HepG2 (cell line): Measurements from ENCODE around the gene KCTD18. TPM values are rescaled to one million over a fixed set of nuclear protein-coding genes. Genes with fewer than 3 reads are reported as not detected.
A peak's percentile ranks its signal among the peaks of the same experiment; 100 is the strongest.

Source experiments
- ARID2 ChIP-seq: sonication (generic); formaldehyde crosslinking; IDR thresholded peaks from 2 replicates; pipeline ENCODE4 v1.8.1; 2022; ENCODE audit warnings: mild to moderate bottlenecking, missing genetic modification reagents, borderline replicate concordance
- E2F1 ChIP-seq: sonication (generic); formaldehyde crosslinking; IDR thresholded peaks from 2 replicates; pipeline ENCODE4 v1.5.0; 2020; ENCODE audit warnings: missing genetic modification reagents
- EHMT2 ChIP-seq: fragments of 200-600 bp; sonication (generic); IDR thresholded peaks from 2 replicates; pipeline ENCODE4 v1.7.0; 2017; ENCODE audit warnings: antibody characterized with exemption, low read depth, low read length, borderline replicate concordance
- FUBP1 ChIP-seq: sonication (generic); formaldehyde crosslinking; IDR thresholded peaks from 2 replicates; pipeline ENCODE4 v1.5.1; 2020; ENCODE audit warnings: missing genetic modification reagents, mild to moderate bottlenecking, borderline replicate concordance
- RBM39 ChIP-seq: fragments of 200-400 bp; formaldehyde crosslinking; IDR thresholded peaks from one replicate; pipeline ENCODE4 v1.6.1; 2018; ENCODE audit warnings: antibody characterized with exemption, mild to moderate bottlenecking, low read depth, low read length; ENCODE audit not compliant: poor library complexity, severe bottlenecking
- TBX3 ChIP-seq: fragments of 450-650 bp; IDR thresholded peaks from 2 replicates; pipeline ENCODE4 v1.6.1; 2017; ENCODE audit warnings: antibody characterized with exemption, mild to moderate bottlenecking, inconsistent platforms, borderline replicate concordance
- ZBTB7A ChIP-seq: sonication (generic); formaldehyde crosslinking; IDR thresholded peaks from 2 replicates; pipeline ENCODE4 v1.8.0; 2022; ENCODE audit warnings: mild to moderate bottlenecking, missing genetic modification reagents
- ZC3H13 ChIP-seq: sonication (generic); formaldehyde crosslinking; IDR thresholded peaks from 2 replicates; pipeline ENCODE4 v1.8.1; 2023; ENCODE audit warnings: mild to moderate bottlenecking, missing genetic modification reagents, moderate library complexity
- ZNF543 ChIP-seq: sonication (generic); formaldehyde crosslinking; IDR thresholded peaks from 2 replicates; pipeline ENCODE4 v1.4.0; 2020; ENCODE audit warnings: mild to moderate bottlenecking, missing genetic modification reagents
- ZNF549 ChIP-seq: sonication (generic); formaldehyde crosslinking; IDR thresholded peaks from 2 replicates; pipeline ENCODE4 v1.5.0; 2020; ENCODE audit warnings: missing genetic modification reagents
- ZNF567 ChIP-seq: sonication (generic); formaldehyde crosslinking; IDR thresholded peaks from 2 replicates; pipeline ENCODE4 v1.8.1; 2023; ENCODE audit warnings: mild to moderate bottlenecking, missing genetic modification reagents, borderline replicate concordance
- polyA plus RNA-seq, 8 experiments: library from polyadenylated mRNA; depleted of rRNA in 3 of 8; stranded (reverse) in 7 of 8; unstranded in 1 of 8; fragments of >200 nt; fragmentation: Illumina TruSeq in 4 of 8; extraction: Trizol in 4 of 8; gene quantifications; 2 replicates each; pipeline versions ENCODE4 v1.2.1 to v1.2.3, GENCODE V29; 2011 to 2016; ENCODE audit warnings: low read depth in 4 of 8, missing spikeins in 1 of 8, mixed read lengths in 1 of 8; ENCODE audit not compliant: insufficient read depth in 1 of 8
- total RNA-seq, 5 experiments: library from RNA; depleted of rRNA; stranded (reverse); fragments of >200 nt; fragmentation: Illumina TruSeq; extraction: Trizol; gene quantifications; 2 replicates each; pipeline ENCODE4 v1.2.3, GENCODE V29; 2016; ENCODE audit warnings: low read depth in 1 of 5
- TF ChIP-seq, protein P1 (sequence below): sonication (generic); formaldehyde crosslinking; IDR thresholded peaks from 2 replicates; pipeline ENCODE4 v1.4.0; 2020; ENCODE audit warnings: missing genetic modification reagents
- TF ChIP-seq, protein P2 (sequence below): IDR thresholded peaks from 2 replicates; pipeline ENCODE4 v1.4.0; 2020; ENCODE audit warnings: mild to moderate bottlenecking, missing genetic modification reagents
- TF ChIP-seq, protein P3 (sequence below): sonication (generic); formaldehyde crosslinking; IDR thresholded peaks from 2 replicates; pipeline ENCODE4 v1.4.0; 2020; ENCODE audit warnings: missing genetic modification reagents, borderline replicate concordance

The KCTD18 gene
- total and polyA plus RNA-seq, 2 of the 13 experiments (the other 11 are each of a cell fraction or from before 2014, with no cell fraction given): 2.2 to 7.1 TPM

DNA sequence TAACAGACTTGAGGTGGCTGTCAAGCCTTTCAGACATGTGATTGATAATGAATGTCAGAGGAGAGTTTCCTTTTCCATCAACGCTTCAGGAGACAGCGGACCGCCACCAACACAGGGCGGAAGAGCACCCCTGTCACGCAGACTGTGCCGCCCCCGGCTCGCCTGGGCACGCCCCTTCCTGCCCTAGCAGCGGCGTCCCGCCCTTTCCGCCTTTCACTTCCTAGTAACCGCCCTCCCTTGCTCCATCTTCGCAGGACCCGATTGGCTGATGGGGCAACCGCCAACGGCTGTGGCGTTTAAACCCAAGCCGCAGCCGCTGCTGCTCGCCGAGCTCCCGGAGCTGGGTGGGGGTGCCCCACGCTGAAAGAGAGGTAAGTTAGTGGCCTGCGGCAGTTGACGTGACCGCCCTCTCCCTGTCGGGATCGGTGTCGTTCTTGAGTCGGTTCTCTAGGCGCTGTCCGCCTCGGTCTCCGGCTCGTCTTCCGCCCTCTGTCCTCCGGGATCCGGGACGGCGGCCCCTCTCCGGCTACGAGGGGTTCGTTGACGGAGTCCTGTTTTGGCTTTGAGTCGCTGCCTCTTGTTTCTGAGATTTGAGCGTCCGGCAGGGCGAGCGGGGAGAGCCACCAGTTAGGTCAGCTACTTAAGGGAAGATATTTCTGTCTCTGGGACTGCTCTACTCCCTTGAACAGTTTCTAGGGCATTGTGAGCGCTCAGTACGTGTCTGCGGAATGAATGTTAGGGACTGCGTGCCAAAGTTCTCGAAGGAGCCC lies 16.2 kb upstream of the KCTD18 start, which contains the start of gene SGO2 (continued):
- TF ChIP-seq EHMT2: peak; percentile 48; the same call in 1 of the 2 replicates
- no peak for TF ChIP-seq ZNF549 (CRISPR knock-in tag)
- peak; percentile 96 for TF ChIP-seq ZNF543 (CRISPR knock-in tag)
- no peak for TF ChIP-seq ZBTB7A (CRISPR knock-in tag)
- TF ChIP-seq E2F1: peak; percentile 94
- TF ChIP-seq ZNF567 (CRISPR knock-in tag): 0 out of 2 replicates have a peak, but pooled peaks have one; percentile 64
- TF ChIP-seq ARID2 (CRISPR knock-in tag): peak; percentile 96
- peak; percentile 65 for TF ChIP-seq RBM39
- TF ChIP-seq, protein P1, sequence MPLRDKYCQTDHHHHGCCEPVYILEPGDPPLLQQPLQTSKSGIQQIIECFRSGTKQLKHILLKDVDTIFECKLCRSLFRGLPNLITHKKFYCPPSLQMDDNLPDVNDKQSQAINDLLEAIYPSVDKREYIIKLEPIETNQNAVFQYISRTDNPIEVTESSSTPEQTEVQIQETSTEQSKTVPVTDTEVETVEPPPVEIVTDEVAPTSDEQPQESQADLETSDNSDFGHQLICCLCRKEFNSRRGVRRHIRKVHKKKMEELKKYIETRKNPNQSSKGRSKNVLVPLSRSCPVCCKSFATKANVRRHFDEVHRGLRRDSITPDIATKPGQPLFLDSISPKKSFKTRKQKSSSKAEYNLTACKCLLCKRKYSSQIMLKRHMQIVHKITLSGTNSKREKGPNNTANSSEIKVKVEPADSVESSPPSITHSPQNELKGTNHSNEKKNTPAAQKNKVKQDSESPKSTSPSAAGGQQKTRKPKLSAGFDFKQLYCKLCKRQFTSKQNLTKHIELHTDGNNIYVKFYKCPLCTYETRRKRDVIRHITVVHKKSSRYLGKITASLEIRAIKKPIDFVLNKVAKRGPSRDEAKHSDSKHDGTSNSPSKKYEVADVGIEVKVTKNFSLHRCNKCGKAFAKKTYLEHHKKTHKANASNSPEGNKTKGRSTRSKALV (CRISPR knock-in tag): no peak
- TF ChIP-seq, protein P2, sequence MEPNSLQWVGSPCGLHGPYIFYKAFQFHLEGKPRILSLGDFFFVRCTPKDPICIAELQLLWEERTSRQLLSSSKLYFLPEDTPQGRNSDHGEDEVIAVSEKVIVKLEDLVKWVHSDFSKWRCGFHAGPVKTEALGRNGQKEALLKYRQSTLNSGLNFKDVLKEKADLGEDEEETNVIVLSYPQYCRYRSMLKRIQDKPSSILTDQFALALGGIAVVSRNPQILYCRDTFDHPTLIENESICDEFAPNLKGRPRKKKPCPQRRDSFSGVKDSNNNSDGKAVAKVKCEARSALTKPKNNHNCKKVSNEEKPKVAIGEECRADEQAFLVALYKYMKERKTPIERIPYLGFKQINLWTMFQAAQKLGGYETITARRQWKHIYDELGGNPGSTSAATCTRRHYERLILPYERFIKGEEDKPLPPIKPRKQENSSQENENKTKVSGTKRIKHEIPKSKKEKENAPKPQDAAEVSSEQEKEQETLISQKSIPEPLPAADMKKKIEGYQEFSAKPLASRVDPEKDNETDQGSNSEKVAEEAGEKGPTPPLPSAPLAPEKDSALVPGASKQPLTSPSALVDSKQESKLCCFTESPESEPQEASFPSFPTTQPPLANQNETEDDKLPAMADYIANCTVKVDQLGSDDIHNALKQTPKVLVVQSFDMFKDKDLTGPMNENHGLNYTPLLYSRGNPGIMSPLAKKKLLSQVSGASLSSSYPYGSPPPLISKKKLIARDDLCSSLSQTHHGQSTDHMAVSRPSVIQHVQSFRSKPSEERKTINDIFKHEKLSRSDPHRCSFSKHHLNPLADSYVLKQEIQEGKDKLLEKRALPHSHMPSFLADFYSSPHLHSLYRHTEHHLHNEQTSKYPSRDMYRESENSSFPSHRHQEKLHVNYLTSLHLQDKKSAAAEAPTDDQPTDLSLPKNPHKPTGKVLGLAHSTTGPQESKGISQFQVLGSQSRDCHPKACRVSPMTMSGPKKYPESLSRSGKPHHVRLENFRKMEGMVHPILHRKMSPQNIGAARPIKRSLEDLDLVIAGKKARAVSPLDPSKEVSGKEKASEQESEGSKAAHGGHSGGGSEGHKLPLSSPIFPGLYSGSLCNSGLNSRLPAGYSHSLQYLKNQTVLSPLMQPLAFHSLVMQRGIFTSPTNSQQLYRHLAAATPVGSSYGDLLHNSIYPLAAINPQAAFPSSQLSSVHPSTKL: peak; percentile 71
- no peak for TF ChIP-seq FUBP1 (CRISPR knock-in tag)
- peak; percentile 70; the same call in 1 of the 2 replicates for TF ChIP-seq ZC3H13
- no peak for TF ChIP-seq TBX3
- TF ChIP-seq, protein P3, sequence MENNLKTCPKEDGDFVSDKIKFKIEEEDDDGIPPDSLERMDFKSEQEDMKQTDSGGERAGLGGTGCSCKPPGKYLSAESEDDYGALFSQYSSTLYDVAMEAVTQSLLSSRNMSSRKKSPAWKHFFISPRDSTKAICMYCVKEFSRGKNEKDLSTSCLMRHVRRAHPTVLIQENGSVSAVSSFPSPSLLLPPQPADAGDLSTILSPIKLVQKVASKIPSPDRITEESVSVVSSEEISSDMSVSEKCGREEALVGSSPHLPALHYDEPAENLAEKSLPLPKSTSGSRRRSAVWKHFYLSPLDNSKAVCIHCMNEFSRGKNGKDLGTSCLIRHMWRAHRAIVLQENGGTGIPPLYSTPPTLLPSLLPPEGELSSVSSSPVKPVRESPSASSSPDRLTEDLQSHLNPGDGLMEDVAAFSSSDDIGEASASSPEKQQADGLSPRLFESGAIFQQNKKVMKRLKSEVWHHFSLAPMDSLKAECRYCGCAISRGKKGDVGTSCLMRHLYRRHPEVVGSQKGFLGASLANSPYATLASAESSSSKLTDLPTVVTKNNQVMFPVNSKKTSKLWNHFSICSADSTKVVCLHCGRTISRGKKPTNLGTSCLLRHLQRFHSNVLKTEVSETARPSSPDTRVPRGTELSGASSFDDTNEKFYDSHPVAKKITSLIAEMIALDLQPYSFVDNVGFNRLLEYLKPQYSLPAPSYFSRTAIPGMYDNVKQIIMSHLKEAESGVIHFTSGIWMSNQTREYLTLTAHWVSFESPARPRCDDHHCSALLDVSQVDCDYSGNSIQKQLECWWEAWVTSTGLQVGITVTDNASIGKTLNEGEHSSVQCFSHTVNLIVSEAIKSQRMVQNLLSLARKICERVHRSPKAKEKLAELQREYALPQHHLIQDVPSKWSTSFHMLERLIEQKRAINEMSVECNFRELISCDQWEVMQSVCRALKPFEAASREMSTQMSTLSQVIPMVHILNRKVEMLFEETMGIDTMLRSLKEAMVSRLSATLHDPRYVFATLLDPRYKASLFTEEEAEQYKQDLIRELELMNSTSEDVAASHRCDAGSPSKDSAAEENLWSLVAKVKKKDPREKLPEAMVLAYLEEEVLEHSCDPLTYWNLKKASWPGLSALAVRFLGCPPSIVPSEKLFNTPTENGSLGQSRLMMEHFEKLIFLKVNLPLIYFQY (CRISPR knock-in tag): peak; percentile 45; the same call in 1 of the 2 replicates
